ENCODE data around the gene CFAP20DC. TPM values are rescaled to one million over a fixed set of nuclear protein-coding genes. Genes with fewer than 3 reads are reported as not detected.

The CFAP20DC gene
- total and polyA plus RNA-seq, 2 of the 8 experiments (the other 6 are each of a cell fraction or from before 2014, with no cell fraction given): 2.2 to 2.8 TPM

- TF ChIP-seq BRCA1 (IDR thresholded peaks at IDR 0.05; ENCODE audit: low read depth, low read length): no peak
- TF ChIP-seq TAF1 (IDR thresholded peaks at IDR 0.05; ENCODE audit: low read depth, low read length): no peak
- TF ChIP-seq PHF8 (conservative IDR thresholded peaks at IDR 0.05; ENCODE audit: low read depth, low read length): no peak
- no peak for TF ChIP-seq NRF1 (IDR thresholded peaks at IDR 0.05; ENCODE audit: low read depth, low read length)
- no peak for TF ChIP-seq KDM1A (IDR thresholded peaks at IDR 0.05; ENCODE audit: borderline replicate concordance, low read length)
- TF ChIP-seq RNF2 (IDR thresholded peaks at IDR 0.05; ENCODE audit: borderline replicate concordance, low read depth, low read length, missing control alignments, poor library complexity, severe bottlenecking): no peak
- no peak for TF ChIP-seq SP4 (IDR thresholded peaks at IDR 0.05; ENCODE audit: low read length)
Observed at GRCh38 chr3:59046839-59047238, 3.0 kb downstream of the CFAP20DC start (continued).

Measured in H1 (cell line).